Measurements from ENCODE around the gene LUC7L3. TPM values are rescaled to one million over a fixed set of nuclear protein-coding genes. Genes with fewer than 3 reads are reported as not detected.

The LUC7L3 gene, protein sequence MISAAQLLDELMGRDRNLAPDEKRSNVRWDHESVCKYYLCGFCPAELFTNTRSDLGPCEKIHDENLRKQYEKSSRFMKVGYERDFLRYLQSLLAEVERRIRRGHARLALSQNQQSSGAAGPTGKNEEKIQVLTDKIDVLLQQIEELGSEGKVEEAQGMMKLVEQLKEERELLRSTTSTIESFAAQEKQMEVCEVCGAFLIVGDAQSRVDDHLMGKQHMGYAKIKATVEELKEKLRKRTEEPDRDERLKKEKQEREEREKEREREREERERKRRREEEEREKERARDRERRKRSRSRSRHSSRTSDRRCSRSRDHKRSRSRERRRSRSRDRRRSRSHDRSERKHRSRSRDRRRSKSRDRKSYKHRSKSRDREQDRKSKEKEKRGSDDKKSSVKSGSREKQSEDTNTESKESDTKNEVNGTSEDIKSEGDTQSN
- 25.8 and 54.1 TPM in 2 replicates for total RNA-seq

DNA sequence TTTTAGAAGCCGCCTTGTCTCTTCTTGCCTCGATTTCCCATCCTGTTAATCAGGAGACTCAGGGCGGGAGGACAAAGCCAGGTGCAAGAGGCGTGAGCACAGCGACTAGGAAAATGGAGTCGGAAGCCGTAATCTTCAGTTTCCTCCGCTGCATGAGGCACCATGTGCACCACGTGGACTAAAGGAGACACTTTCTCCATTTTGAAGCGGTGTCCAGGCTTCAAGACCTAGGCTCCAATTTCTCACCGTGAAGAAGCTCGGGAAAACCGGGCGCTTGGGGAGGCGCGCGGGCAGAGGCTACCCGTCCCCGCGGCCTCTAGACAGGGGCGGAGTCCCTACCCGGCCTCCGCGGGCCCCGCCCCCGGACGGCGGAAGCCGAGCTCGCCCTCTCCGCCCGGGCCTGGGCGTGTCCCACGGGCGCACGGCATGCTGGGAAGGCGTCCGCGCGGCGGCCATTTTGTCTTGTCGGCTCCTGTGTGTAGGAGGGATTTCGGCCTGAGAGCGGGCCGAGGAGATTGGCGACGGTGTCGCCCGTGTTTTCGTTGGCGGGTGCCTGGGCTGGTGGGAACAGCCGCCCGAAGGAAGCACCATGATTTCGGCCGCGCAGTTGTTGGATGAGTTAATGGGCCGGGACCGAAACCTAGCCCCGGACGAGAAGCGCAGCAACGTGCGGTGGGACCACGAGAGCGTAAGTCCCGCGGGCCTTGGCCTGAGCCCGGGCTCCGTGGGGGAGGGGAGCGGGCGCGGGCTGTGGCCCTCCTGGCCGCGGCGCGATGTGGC is at the start of gene LUC7L3:
LUC7L3 (plus strand) TSS at position 460 of the 780 bp plus-strand sequence; CDS start at position 590, 130 bp downstream.
- peak within 1 kb of the TSS; percentile 95 for H3K4me3 ChIP-seq (ENCODE audit: low read depth, low read length)
- DNase-seq (ENCODE audit: low read depth), result no peak
- TF ChIP-seq, protein P1, sequence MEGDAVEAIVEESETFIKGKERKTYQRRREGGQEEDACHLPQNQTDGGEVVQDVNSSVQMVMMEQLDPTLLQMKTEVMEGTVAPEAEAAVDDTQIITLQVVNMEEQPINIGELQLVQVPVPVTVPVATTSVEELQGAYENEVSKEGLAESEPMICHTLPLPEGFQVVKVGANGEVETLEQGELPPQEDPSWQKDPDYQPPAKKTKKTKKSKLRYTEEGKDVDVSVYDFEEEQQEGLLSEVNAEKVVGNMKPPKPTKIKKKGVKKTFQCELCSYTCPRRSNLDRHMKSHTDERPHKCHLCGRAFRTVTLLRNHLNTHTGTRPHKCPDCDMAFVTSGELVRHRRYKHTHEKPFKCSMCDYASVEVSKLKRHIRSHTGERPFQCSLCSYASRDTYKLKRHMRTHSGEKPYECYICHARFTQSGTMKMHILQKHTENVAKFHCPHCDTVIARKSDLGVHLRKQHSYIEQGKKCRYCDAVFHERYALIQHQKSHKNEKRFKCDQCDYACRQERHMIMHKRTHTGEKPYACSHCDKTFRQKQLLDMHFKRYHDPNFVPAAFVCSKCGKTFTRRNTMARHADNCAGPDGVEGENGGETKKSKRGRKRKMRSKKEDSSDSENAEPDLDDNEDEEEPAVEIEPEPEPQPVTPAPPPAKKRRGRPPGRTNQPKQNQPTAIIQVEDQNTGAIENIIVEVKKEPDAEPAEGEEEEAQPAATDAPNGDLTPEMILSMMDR (conservative IDR thresholded peaks at IDR 0.05; ENCODE audit: low read depth, low read length), result no peak

GRCh38 chr17:50672071-50672470 is 47.3 kb upstream of the LUC7L3 start:
- TF ChIP-seq, protein P1 (conservative IDR thresholded peaks at IDR 0.05; ENCODE audit: low read depth, low read length), result no peak
- no peak overlapping the region for H3K4me3 ChIP-seq (ENCODE audit: low read depth, low read length)
- DNase-seq (ENCODE audit: low read depth), result no peak

- TF ChIP-seq, protein P1 (conservative IDR thresholded peaks at IDR 0.05; ENCODE audit: low read depth, low read length), result no peak
- DNase-seq (ENCODE audit: low read depth), result no peak
Measured at GRCh38 chr17:50672831-50673551, 46.4 kb upstream of the LUC7L3 start.

GRCh38 chr17:50675190-50675589 is 44.2 kb upstream of the LUC7L3 start:
- no peak overlapping the region for H3K4me3 ChIP-seq (ENCODE audit: low read depth, low read length)
- no peak for DNase-seq (ENCODE audit: low read depth)
- TF ChIP-seq, protein P1 (conservative IDR thresholded peaks at IDR 0.05; ENCODE audit: low read depth, low read length), result no peak

More at GRCh38 chr17:50672831-50673551, 46.4 kb upstream of the LUC7L3 start:
- no peak overlapping the region for H3K4me3 ChIP-seq (ENCODE audit: low read depth, low read length)

GRCh38 chr17:50675627-50676026 is 43.8 kb upstream of the LUC7L3 start:
- H3K4me3 ChIP-seq (ENCODE audit: low read depth, low read length), result no peak overlapping the region
- TF ChIP-seq, protein P1 (conservative IDR thresholded peaks at IDR 0.05; ENCODE audit: low read depth, low read length), result no peak
- no peak for DNase-seq (ENCODE audit: low read depth)

GRCh38 chr17:50676065-50676975 is 43.1 kb upstream of the LUC7L3 start:
- no peak overlapping the region for H3K4me3 ChIP-seq (ENCODE audit: low read depth, low read length)
- no peak for DNase-seq (ENCODE audit: low read depth)
- TF ChIP-seq, protein P1 (conservative IDR thresholded peaks at IDR 0.05; ENCODE audit: low read depth, low read length), result no peak

Measured in epithelial cell of proximal tubule (primary cell).